HEK293 (cell line): ENCODE results near the gene ENTREP3.
A peak's percentile ranks its signal among the peaks of the same experiment; 100 is the strongest.

Experiments used
- EGR2 ChIP-seq: fragments of 450-650 bp; formaldehyde crosslinking; IDR thresholded peaks from 2 replicates; pipeline ENCODE4 v1.5.1; 2016; ENCODE audit warnings: low read depth, missing biosample characterization, missing genetic modification characterization
- GLIS1 ChIP-seq: fragments of 450-650 bp; formaldehyde crosslinking; IDR thresholded peaks from 2 replicates; pipeline ENCODE4 v1.5.1; 2016; ENCODE audit warnings: missing biosample characterization, missing genetic modification characterization
- HOXA7 ChIP-seq: sonication (generic); formaldehyde crosslinking; IDR thresholded peaks from 2 replicates; pipeline ENCODE4 v1.8.1; 2022; ENCODE audit warnings: missing genetic modification reagents, borderline replicate concordance
- KLF7 ChIP-seq: fragments of 450-650 bp; formaldehyde crosslinking; IDR thresholded peaks from 2 replicates; pipeline ENCODE4 v1.5.1; 2016; ENCODE audit warnings: missing biosample characterization, missing genetic modification characterization, borderline replicate concordance
- MZF1 ChIP-seq: fragments of 450-650 bp; formaldehyde crosslinking; IDR thresholded peaks from 2 replicates; pipeline ENCODE4 v1.5.1; 2017; ENCODE audit warnings: missing biosample characterization, missing genetic modification characterization, borderline replicate concordance
- SP7 ChIP-seq: fragments of 450-650 bp; formaldehyde crosslinking; IDR thresholded peaks from 2 replicates; pipeline ENCODE4 v1.5.1; 2016; ENCODE audit warnings: missing biosample characterization, missing genetic modification characterization
- WT1 ChIP-seq: fragments of 450-650 bp; formaldehyde crosslinking; IDR thresholded peaks from 2 replicates; pipeline ENCODE4 v1.5.1; 2016; ENCODE audit warnings: missing biosample characterization, missing genetic modification characterization
- ZBTB20 ChIP-seq: fragments of 450-650 bp; formaldehyde crosslinking; IDR thresholded peaks from 2 replicates; pipeline ENCODE4 v1.5.1; 2016; ENCODE audit warnings: missing biosample characterization, missing genetic modification characterization
- ZFP37 ChIP-seq: fragments of 450-650 bp; formaldehyde crosslinking; IDR thresholded peaks from 2 replicates; pipeline ENCODE4 v1.5.1; 2016; ENCODE audit warnings: missing biosample characterization, missing genetic modification characterization
- ZNF112 ChIP-seq: fragments of 450-650 bp; formaldehyde crosslinking; IDR thresholded peaks from 2 replicates; pipeline ENCODE4 v1.5.0; 2017; ENCODE audit warnings: missing biosample characterization, missing genetic modification characterization
- ZNF146 ChIP-seq: fragments of 450-650 bp; formaldehyde crosslinking; IDR thresholded peaks from 2 replicates; pipeline ENCODE4 v1.5.1; 2016; ENCODE audit warnings: missing biosample characterization, missing genetic modification characterization
- ZNF175 ChIP-seq: fragments of 450-650 bp; formaldehyde crosslinking; IDR thresholded peaks from 2 replicates; pipeline ENCODE4 v1.5.1; 2016; ENCODE audit warnings: missing biosample characterization, missing genetic modification characterization
- ZNF2 ChIP-seq: fragments of 450-650 bp; formaldehyde crosslinking; IDR thresholded peaks from 2 replicates; pipeline ENCODE4 v1.5.1; 2016; ENCODE audit warnings: missing biosample characterization, missing genetic modification characterization
- ZNF214 ChIP-seq: fragments of 450-650 bp; formaldehyde crosslinking; IDR thresholded peaks from 2 replicates; pipeline ENCODE4 v1.5.1; 2017; ENCODE audit warnings: missing biosample characterization, mild to moderate bottlenecking, missing genetic modification characterization, borderline replicate concordance
- ZNF366 ChIP-seq: fragments of 450-650 bp; formaldehyde crosslinking; conservative IDR thresholded peaks from 2 replicates; pipeline ENCODE4 v1.5.1; 2016; ENCODE audit warnings: missing biosample characterization, missing genetic modification characterization
- ZNF37A ChIP-seq: fragments of 450-650 bp; IDR thresholded peaks from 2 replicates; pipeline ENCODE4 v1.5.1; 2018; ENCODE audit warnings: missing biosample characterization, missing genetic modification characterization
- ZNF416 ChIP-seq: fragments of 450-650 bp; formaldehyde crosslinking; IDR thresholded peaks from 2 replicates; pipeline ENCODE4 v1.5.1; 2016; ENCODE audit warnings: missing biosample characterization, missing genetic modification characterization
- ZNF48 ChIP-seq: fragments of 450-650 bp; formaldehyde crosslinking; IDR thresholded peaks from 2 replicates; pipeline ENCODE4 v1.5.1; 2016; ENCODE audit warnings: missing biosample characterization, missing genetic modification characterization
- ZNF514 ChIP-seq: fragments of 450-650 bp; formaldehyde crosslinking; IDR thresholded peaks from 2 replicates; pipeline ENCODE4 v1.5.1; 2016; ENCODE audit warnings: missing biosample characterization, missing genetic modification characterization
- ZNF600 ChIP-seq: fragments of 450-650 bp; formaldehyde crosslinking; IDR thresholded peaks from 2 replicates; pipeline ENCODE4 v1.5.1; 2016; ENCODE audit warnings: missing biosample characterization, missing genetic modification characterization
- ZNF670 ChIP-seq: fragments of 450-650 bp; formaldehyde crosslinking; IDR thresholded peaks from 2 replicates; pipeline ENCODE4 v1.5.1; 2016; ENCODE audit warnings: missing biosample characterization, missing genetic modification characterization, low read depth
- TF ChIP-seq, protein P1 (sequence below): fragments of 450-650 bp; formaldehyde crosslinking; IDR thresholded peaks from 2 replicates; pipeline ENCODE4 v1.5.1; 2017; ENCODE audit warnings: missing biosample characterization, mild to moderate bottlenecking, missing genetic modification characterization, moderate library complexity
- TF ChIP-seq, protein P2 (sequence below): fragments of 450-650 bp; IDR thresholded peaks from 2 replicates; pipeline ENCODE4 v1.5.1; 2018; ENCODE audit warnings: missing biosample characterization, mild to moderate bottlenecking, missing genetic modification characterization
- TF ChIP-seq, protein P3 (sequence below): fragments of 450-650 bp; formaldehyde crosslinking; IDR thresholded peaks from 2 replicates; pipeline ENCODE4; 2016; ENCODE audit warnings: missing biosample characterization, missing genetic modification characterization
- TF ChIP-seq, protein P4 (sequence below): fragments of 450-650 bp; formaldehyde crosslinking; IDR thresholded peaks from 2 replicates; pipeline ENCODE4 v1.5.1; 2016; ENCODE audit warnings: missing biosample characterization, missing genetic modification characterization
- TF ChIP-seq, protein P5 (sequence below): fragments of 450-650 bp; formaldehyde crosslinking; conservative IDR thresholded peaks from 2 replicates; pipeline ENCODE4 v1.5.1; 2016; ENCODE audit warnings: low read depth, missing biosample characterization, missing genetic modification characterization

ENTREP3 gene

DNA sequence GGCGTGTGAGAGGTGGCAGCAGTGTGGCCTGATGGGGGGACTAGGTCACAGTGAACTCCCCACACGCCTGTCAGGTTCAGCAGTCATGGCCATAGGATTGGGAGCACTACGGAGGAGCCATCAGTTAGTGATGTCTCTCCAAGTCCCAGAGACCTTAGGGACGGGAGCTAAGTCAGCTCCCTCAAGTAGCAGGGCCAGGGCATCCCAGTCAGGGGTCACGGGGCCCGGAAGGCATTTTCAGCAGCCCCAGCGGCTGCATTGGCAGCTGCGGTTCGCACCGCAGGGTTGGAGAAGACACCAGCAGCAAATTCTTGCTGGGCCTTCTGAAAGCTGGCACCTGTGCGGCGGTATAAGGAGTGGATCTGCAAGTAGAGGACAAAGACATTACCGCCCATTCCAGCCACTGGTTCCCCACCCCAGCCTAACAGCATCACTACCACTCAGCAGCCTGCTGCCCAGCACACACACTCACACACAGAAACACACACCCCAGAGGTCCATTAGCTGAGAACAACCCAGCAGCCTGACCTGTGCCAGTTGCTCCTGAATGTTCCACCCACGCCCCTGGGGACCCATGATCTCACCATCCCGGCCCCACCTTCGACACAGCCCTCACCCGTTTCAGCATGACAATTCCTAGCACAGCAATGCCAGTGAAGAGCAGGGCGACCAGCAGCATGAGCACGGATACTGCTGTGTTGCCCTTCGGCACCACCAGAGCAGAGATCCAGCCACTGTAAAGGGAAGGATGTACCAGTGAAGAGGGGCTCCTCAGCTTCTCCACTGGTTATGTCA lies 972 bp upstream of the ENTREP3 start (continued):
- TF ChIP-seq, protein P1, sequence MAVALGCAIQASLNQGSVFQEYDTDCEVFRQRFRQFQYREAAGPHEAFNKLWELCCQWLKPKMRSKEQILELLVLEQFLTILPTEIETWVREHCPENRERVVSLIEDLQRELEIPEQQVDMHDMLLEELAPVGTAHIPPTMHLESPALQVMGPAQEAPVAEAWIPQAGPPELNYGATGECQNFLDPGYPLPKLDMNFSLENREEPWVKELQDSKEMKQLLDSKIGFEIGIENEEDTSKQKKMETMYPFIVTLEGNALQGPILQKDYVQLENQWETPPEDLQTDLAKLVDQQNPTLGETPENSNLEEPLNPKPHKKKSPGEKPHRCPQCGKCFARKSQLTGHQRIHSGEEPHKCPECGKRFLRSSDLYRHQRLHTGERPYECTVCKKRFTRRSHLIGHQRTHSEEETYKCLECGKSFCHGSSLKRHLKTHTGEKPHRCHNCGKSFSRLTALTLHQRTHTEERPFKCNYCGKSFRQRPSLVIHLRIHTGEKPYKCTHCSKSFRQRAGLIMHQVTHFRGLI (tag by site-specific recombination), result no peak
- TF ChIP-seq ZNF366 (tag by site-specific recombination) (peak; percentile 27; the same call in 1 of the 2 replicates), GLIS1 (tag by site-specific recombination) (peak; percentile 35), ZNF416 (tag by site-specific recombination) (no peak), ZNF214 (tag by site-specific recombination) (no peak), ZNF48 (tag by site-specific recombination) (no peak), ZNF600 (peak; percentile 69; the same call in 1 of the 2 replicates), ZBTB20 (tag by site-specific recombination) (peak; percentile 31), ZNF146 (no peak; the same call in 1 of the 2 replicates), KLF7 (tag by site-specific recombination) (no peak), WT1 (tag by site-specific recombination) (no peak), ZNF2 (no peak), EGR2 (peak; percentile 36), MZF1 (tag by site-specific recombination) (no peak), ZNF670 (no peak), ZNF514 (tag by site-specific recombination) (no peak), SP7 (peak; percentile 57; the same call in 1 of the 2 replicates), ZFP37 (no peak), HOXA7 (CRISPR knock-in tag) (no peak), ZNF37A (no peak), ZNF175 (no peak), ZNF112 (tag by site-specific recombination) (no peak)
- TF ChIP-seq, protein P2, sequence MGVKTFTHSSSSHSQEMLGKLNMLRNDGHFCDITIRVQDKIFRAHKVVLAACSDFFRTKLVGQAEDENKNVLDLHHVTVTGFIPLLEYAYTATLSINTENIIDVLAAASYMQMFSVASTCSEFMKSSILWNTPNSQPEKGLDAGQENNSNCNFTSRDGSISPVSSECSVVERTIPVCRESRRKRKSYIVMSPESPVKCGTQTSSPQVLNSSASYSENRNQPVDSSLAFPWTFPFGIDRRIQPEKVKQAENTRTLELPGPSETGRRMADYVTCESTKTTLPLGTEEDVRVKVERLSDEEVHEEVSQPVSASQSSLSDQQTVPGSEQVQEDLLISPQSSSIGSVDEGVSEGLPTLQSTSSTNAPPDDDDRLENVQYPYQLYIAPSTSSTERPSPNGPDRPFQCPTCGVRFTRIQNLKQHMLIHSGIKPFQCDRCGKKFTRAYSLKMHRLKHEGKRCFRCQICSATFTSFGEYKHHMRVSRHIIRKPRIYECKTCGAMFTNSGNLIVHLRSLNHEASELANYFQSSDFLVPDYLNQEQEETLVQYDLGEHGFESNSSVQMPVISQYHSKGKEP (tag by site-specific recombination), result no peak
- TF ChIP-seq, protein P3, sequence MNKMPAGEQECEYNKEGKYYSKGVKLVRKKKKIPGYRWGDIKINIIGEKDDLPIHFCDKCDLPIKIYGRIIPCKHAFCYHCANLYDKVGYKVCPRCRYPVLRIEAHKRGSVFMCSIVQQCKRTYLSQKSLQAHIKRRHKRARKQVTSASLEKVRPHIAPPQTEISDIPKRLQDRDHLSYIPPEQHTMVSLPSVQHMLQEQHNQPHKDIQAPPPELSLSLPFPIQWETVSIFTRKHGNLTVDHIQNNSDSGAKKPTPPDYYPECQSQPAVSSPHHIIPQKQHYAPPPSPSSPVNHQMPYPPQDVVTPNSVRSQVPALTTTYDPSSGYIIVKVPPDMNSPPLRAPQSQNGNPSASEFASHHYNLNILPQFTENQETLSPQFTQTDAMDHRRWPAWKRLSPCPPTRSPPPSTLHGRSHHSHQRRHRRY (tag by site-specific recombination), result no peak
- TF ChIP-seq, protein P4, sequence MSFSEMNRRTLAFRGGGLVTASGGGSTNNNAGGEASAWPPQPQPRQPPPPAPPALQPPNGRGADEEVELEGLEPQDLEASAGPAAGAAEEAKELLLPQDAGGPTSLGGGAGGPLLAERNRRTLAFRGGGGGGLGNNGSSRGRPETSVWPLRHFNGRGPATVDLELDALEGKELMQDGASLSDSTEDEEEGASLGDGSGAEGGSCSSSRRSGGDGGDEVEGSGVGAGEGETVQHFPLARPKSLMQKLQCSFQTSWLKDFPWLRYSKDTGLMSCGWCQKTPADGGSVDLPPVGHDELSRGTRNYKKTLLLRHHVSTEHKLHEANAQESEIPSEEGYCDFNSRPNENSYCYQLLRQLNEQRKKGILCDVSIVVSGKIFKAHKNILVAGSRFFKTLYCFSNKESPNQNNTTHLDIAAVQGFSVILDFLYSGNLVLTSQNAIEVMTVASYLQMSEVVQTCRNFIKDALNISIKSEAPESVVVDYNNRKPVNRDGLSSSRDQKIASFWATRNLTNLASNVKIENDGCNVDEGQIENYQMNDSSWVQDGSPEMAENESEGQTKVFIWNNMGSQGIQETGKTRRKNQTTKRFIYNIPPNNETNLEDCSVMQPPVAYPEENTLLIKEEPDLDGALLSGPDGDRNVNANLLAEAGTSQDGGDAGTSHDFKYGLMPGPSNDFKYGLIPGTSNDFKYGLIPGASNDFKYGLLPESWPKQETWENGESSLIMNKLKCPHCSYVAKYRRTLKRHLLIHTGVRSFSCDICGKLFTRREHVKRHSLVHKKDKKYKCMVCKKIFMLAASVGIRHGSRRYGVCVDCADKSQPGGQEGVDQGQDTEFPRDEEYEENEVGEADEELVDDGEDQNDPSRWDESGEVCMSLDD, result no peak
- TF ChIP-seq, protein P5, sequence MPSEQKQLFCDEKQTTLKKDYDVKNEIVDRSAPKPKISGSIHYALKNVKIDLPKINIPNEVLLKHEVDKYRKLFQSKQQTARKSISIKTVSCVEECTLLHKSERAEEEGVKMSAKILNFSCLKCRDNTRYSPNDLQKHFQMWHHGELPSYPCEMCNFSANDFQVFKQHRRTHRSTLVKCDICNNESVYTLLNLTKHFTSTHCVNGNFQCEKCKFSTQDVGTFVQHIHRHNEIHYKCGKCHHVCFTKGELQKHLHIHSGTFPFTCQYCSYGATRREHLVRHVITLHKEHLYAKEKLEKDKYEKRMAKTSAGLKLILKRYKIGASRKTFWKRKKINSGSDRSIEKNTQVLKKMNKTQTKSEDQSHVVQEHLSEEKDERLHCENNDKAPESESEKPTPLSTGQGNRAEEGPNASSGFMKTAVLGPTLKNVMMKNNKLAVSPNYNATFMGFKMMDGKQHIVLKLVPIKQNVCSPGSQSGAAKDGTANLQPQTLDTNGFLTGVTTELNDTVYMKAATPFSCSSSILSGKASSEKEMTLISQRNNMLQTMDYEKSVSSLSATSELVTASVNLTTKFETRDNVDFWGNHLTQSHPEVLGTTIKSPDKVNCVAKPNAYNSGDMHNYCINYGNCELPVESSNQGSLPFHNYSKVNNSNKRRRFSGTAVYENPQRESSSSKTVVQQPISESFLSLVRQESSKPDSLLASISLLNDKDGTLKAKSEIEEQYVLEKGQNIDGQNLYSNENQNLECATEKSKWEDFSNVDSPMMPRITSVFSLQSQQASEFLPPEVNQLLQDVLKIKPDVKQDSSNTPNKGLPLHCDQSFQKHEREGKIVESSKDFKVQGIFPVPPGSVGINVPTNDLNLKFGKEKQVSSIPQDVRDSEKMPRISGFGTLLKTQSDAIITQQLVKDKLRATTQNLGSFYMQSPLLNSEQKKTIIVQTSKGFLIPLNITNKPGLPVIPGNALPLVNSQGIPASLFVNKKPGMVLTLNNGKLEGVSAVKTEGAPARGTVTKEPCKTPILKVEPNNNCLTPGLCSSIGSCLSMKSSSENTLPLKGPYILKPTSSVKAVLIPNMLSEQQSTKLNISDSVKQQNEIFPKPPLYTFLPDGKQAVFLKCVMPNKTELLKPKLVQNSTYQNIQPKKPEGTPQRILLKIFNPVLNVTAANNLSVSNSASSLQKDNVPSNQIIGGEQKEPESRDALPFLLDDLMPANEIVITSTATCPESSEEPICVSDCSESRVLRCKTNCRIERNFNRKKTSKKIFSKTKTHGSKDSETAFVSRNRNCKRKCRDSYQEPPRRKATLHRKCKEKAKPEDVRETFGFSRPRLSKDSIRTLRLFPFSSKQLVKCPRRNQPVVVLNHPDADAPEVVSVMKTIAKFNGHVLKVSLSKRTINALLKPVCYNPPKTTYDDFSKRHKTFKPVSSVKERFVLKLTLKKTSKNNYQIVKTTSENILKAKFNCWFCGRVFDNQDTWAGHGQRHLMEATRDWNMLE, result no peak
